KMS-11 (cell line): ENCODE measurements around the gene OR51B5.
"Not testable (repeated sequence)": the region's sequence is repeated elsewhere in the genome, so short reads cannot be mapped to it uniquely, and the experiment has no call there.

Experiments used
- H2AFZ ChIP-seq: fragments of 200-600 bp; sonication (generic); 2 replicates; pipeline ENCODE4 v1.6.1; 2016; ENCODE audit warnings: antibody characterized with exemption, mixed run types, low read depth
- H3K27ac ChIP-seq: fragments of 200-600 bp; sonication (generic); 2 replicates; pipeline ENCODE4 v1.6.1; 2016; ENCODE audit warnings: mild to moderate bottlenecking, mixed run types
- H3K27me3 ChIP-seq: fragments of 200-600 bp; sonication (generic); 2 replicates; pipeline ENCODE4 v1.6.1; 2017; ENCODE audit warnings: mild to moderate bottlenecking, low read depth, mixed run types, moderate library complexity; ENCODE audit not compliant: insufficient read depth
- H3K36me3 ChIP-seq: fragments of 200-600 bp; sonication (generic); 2 replicates; pipeline ENCODE4 v1.6.1; 2017; ENCODE audit warnings: mild to moderate bottlenecking, mixed run types; ENCODE audit not compliant: insufficient read depth
- H3K4me1 ChIP-seq: fragments of 200-600 bp; sonication (generic); 2 replicates; pipeline ENCODE4 v1.6.1; 2016; ENCODE audit warnings: mild to moderate bottlenecking, low read depth, mixed run types; ENCODE audit not compliant: poor library complexity, severe bottlenecking
- H3K4me2 ChIP-seq: fragments of 200-600 bp; sonication (generic); 2 replicates; pipeline ENCODE4 v1.7.0; 2016; ENCODE audit warnings: mild to moderate bottlenecking, mixed run types
- H3K4me3 ChIP-seq: fragments of 200-600 bp; sonication (generic); IDR thresholded peaks from 2 replicates; pipeline ENCODE4 v1.6.1; 2017; ENCODE audit warnings: low read depth, low read length, mixed read lengths; ENCODE audit not compliant: insufficient read depth
- H3K79me2 ChIP-seq: fragments of 200-600 bp; sonication (generic); 2 replicates; pipeline ENCODE4 v1.6.1; 2016; ENCODE audit warnings: low read depth, mixed run types; ENCODE audit not compliant: insufficient read depth
- H3K9ac ChIP-seq: fragments of 200-600 bp; sonication (generic); 2 replicates; pipeline ENCODE4 v1.6.1; 2016; ENCODE audit warnings: mild to moderate bottlenecking, mixed run types
- H4K20me1 ChIP-seq: fragments of 200-600 bp; sonication (generic); 2 replicates; pipeline ENCODE4 v1.6.1; 2016; ENCODE audit warnings: mild to moderate bottlenecking, mixed run types; ENCODE audit not compliant: insufficient read depth
- CTCF ChIP-seq: fragments of 200-600 bp; sonication (generic); conservative IDR thresholded peaks from 2 replicates; pipeline ENCODE4 v1.6.1; 2017; ENCODE audit warnings: low read depth, mild to moderate bottlenecking, antibody characterized with exemption, low read length, moderate library complexity, mixed read lengths

Gene OR51B5

GRCh38 chr11:5366856-5367255, 23.5 kb upstream of the OR51B5 start:
- Histone ChIP-seq H3K9ac (no peak overlapping the region), H3K4me2 (peak overlapping the region; percentile 59; the same call in 1 of the 2 replicates), H3K36me3 (no peaks in the 10 kb centered on the region), H2AFZ (no peak overlapping the region), H3K4me3 (no peak overlapping the region), H3K27me3 (no peaks in the 10 kb centered on the region), H3K79me2 (no peaks in the 10 kb centered on the region), H4K20me1 (no peaks in the 10 kb centered on the region), H3K27ac (peak overlapping the region; percentile 53; the same call in 1 of the 2 replicates), H3K4me1 (peaks cover 37% of the 10 kb centered on the region)
- TF ChIP-seq CTCF: no peak

DNA sequence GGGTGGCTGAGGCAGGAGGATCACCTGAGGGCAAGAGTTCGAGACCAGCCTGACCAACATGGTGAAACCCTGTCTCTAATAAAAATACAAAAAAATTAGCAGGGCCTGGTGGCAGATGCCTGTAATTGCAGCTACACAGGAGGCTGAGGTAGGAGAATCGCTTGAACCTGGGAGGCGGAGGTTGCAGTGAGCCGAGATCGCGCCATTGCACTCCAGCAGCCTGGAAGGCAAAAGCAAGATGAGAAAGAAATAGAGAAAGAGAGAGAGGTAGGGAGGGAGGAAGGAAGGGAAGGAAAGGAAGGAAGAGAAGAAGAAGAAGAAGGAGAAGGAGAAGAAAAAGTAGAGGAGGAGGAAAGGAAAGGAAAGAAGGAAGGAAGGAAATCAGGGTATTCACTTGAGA, 23.0 kb upstream of the OR51B5 start:
- not testable (repeated sequence) for H3K79me2 ChIP-seq, H3K36me3 ChIP-seq, H3K27me3 ChIP-seq, H2AFZ ChIP-seq, H3K9ac ChIP-seq, H3K27ac ChIP-seq, H3K4me2 ChIP-seq, H3K4me3 ChIP-seq, H4K20me1 ChIP-seq
- peaks cover 37% of the 10 kb centered on the region for H3K4me1 ChIP-seq

DNA sequence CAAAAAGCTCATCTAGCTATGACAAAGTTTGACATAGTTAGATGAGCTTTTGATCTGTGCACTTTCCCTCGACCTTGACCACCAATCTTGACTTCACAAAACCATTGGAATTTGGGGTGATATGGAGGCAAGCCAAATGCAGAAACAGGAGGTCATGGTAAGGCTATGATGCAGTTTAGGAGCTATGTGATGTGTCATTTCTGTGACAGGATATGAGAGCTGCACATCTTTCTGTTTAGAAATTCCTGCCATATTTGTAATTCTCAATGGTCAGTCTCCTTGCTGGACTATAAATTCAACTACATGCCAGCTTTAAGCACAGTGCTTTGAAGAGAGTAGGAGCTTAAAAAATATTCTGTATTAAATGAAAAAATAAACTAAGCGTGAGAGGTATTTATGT, 20.9 kb upstream of the OR51B5 start:
- Histone ChIP-seq H3K9ac (no peak overlapping the region), H2AFZ (no peak overlapping the region), H3K36me3 (no peaks in the 10 kb centered on the region), H4K20me1 (no peaks in the 10 kb centered on the region), H3K27me3 (no peaks in the 10 kb centered on the region), H3K27ac (no peak overlapping the region), H3K4me3 (no peak overlapping the region), H3K4me2 (no peak overlapping the region), H3K4me1 (peaks cover 28% of the 10 kb centered on the region), H3K79me2 (no peaks in the 10 kb centered on the region)
- TF ChIP-seq CTCF: no peak

DNA sequence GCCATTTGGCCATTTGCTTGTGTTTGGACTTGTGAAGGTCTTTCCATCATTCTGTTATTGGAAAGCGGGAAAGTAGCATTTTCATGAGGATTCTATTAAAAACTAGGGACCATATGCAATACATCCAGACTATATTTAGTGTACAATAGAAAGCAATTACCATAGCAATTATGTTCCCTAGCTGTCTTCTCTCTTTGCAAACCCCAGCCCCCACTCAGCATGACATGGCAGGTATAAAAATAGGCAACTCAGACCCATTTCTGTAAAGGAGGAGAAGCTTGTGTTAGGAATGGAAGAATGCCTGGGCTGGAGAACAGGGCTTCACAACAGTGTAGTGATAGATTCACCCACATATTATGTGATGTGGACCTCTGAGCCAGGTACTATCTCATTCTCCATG, 20.4 kb upstream of the OR51B5 start:
- H4K20me1 ChIP-seq: no peaks in the 10 kb centered on the region
- H3K36me3 ChIP-seq: no peaks in the 10 kb centered on the region
- H3K79me2 ChIP-seq: no peaks in the 10 kb centered on the region
- no peaks in the 10 kb centered on the region for H3K27me3 ChIP-seq
- H3K27ac ChIP-seq: no peak overlapping the region
- H2AFZ ChIP-seq: no peak overlapping the region
- H3K4me3 ChIP-seq: no peak overlapping the region
- H3K9ac ChIP-seq: no peak overlapping the region
- no peak for TF ChIP-seq CTCF
- H3K4me2 ChIP-seq: no peak overlapping the region
- peaks cover 23% of the 10 kb centered on the region for H3K4me1 ChIP-seq

DNA sequence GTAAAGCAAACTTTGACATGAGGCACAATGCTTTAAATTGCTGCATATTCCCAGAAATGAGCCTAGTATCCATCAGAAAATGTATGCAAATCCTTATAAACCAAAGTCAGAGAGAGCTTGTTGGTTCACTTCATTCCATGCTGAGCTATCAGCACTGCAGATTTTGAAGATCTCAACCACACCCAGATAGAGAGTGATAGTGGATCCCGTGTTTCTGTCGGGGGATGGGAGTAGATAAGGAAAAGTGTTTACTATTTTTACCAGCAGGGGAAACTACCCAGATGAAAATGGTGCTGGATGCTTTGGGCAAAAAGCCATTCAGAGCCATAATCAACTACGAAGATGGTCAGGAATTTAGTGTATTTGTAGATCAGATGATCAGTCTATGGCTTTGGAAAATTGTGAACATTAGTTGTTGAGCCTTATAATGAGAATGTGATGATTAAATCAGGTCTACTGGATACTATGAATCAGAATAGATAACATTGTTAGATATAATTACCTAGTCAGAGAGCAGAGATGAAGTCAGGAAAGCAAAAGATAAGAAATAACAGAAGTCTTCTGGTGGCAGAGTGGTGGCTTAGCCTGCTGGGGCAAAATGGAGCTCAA, 18.8 kb upstream of the OR51B5 start:
- no peaks in the 10 kb centered on the region for H3K27me3 ChIP-seq
- H3K4me2 ChIP-seq: no peak overlapping the region
- no peak overlapping the region for H3K4me3 ChIP-seq
- no peak overlapping the region for H2AFZ ChIP-seq
- H3K36me3 ChIP-seq: no peaks in the 10 kb centered on the region
- TF ChIP-seq CTCF: no peak
- H4K20me1 ChIP-seq: no peaks in the 10 kb centered on the region
- no peak overlapping the region for H3K9ac ChIP-seq
- no peaks in the 10 kb centered on the region for H3K79me2 ChIP-seq
- no peak overlapping the region for H3K27ac ChIP-seq
- H3K4me1 ChIP-seq: peaks cover 7% of the 10 kb centered on the region

DNA sequence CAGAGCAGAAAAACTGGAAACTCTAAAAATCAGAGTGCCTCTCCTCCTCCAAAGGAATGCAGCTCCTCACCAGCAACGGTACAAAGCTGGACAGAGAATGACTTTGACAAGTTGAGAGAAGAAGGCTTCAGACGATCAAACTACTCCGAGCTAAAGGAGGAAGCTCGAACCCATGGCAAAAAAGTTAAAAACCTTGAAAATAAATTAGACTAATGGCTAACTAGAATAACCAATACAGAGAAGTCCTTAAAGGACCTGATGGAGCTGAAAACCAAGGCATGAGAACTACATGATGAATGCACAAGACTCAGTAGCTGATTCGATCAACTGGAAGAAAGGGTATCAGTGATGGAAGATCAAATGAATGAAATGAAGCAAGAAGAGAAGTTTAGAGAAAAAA, 12.7 kb upstream of the OR51B5 start:
- H3K27ac ChIP-seq, H2AFZ ChIP-seq, H3K4me2 ChIP-seq, H3K9ac ChIP-seq, H4K20me1 ChIP-seq, H3K36me3 ChIP-seq, H3K79me2 ChIP-seq, H3K27me3 ChIP-seq, H3K4me1 ChIP-seq, H3K4me3 ChIP-seq: not testable (repeated sequence)
